ENCODE results near the gene COQ5. TPM values are rescaled to one million over a fixed set of nuclear protein-coding genes. Genes with fewer than 3 reads are reported as not detected.
A peak's percentile ranks its signal among the peaks of the same experiment; 100 is the strongest.

Gene COQ5
- total RNA-seq, 1 experiment from 2014 or later, result 35.1 TPM

DNA sequence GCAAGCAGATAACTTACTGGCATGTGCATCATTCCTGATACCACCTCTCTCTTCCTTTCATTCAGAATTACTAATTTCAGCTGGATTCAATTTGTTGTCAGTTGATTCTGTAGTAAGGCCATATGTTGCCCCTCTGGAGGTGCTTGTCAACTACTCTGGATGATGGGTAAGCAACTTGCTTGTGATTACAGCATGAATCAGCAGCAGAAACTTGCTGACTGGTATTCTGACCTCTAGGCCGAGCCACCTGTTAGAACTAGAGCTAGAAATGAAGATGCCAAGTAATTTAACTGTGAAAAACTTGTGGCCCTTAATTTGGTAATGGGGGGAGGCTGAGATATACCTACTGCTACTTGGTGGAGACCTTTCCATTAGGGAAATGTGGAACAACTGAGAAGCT is 10.3 kb upstream of the COQ5 start:
- peaks cover 35% of the 10 kb centered on the region for H3K36me3 Mint-ChIP-seq
- no peak overlapping the region for H3K4me3 Mint-ChIP-seq
- no peaks in the 10 kb centered on the region for H3K27me3 Mint-ChIP-seq (ENCODE audit: low read depth)
- H3K27ac Mint-ChIP-seq, result peak overlapping the region; percentile 65
- no peak for TF ChIP-seq MYBL2 (CRISPR knock-in tag; IDR thresholded peaks at IDR 0.05)
- TF ChIP-seq, protein P1, sequence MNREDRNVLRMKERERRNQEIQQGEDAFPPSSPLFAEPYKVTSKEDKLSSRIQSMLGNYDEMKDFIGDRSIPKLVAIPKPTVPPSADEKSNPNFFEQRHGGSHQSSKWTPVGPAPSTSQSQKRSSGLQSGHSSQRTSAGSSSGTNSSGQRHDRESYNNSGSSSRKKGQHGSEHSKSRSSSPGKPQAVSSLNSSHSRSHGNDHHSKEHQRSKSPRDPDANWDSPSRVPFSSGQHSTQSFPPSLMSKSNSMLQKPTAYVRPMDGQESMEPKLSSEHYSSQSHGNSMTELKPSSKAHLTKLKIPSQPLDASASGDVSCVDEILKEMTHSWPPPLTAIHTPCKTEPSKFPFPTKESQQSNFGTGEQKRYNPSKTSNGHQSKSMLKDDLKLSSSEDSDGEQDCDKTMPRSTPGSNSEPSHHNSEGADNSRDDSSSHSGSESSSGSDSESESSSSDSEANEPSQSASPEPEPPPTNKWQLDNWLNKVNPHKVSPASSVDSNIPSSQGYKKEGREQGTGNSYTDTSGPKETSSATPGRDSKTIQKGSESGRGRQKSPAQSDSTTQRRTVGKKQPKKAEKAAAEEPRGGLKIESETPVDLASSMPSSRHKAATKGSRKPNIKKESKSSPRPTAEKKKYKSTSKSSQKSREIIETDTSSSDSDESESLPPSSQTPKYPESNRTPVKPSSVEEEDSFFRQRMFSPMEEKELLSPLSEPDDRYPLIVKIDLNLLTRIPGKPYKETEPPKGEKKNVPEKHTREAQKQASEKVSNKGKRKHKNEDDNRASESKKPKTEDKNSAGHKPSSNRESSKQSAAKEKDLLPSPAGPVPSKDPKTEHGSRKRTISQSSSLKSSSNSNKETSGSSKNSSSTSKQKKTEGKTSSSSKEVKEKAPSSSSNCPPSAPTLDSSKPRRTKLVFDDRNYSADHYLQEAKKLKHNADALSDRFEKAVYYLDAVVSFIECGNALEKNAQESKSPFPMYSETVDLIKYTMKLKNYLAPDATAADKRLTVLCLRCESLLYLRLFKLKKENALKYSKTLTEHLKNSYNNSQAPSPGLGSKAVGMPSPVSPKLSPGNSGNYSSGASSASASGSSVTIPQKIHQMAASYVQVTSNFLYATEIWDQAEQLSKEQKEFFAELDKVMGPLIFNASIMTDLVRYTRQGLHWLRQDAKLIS (CRISPR knock-in tag; IDR thresholded peaks at IDR 0.05; ENCODE audit: borderline replicate concordance), result no peak
- TF ChIP-seq ZBTB21 (CRISPR knock-in tag; IDR thresholded peaks at IDR 0.05; ENCODE audit: borderline replicate concordance), result no peak
- TF ChIP-seq, protein P2, sequence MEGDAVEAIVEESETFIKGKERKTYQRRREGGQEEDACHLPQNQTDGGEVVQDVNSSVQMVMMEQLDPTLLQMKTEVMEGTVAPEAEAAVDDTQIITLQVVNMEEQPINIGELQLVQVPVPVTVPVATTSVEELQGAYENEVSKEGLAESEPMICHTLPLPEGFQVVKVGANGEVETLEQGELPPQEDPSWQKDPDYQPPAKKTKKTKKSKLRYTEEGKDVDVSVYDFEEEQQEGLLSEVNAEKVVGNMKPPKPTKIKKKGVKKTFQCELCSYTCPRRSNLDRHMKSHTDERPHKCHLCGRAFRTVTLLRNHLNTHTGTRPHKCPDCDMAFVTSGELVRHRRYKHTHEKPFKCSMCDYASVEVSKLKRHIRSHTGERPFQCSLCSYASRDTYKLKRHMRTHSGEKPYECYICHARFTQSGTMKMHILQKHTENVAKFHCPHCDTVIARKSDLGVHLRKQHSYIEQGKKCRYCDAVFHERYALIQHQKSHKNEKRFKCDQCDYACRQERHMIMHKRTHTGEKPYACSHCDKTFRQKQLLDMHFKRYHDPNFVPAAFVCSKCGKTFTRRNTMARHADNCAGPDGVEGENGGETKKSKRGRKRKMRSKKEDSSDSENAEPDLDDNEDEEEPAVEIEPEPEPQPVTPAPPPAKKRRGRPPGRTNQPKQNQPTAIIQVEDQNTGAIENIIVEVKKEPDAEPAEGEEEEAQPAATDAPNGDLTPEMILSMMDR (IDR thresholded peaks at IDR 0.05), result no peak
- TF ChIP-seq, protein P3, sequence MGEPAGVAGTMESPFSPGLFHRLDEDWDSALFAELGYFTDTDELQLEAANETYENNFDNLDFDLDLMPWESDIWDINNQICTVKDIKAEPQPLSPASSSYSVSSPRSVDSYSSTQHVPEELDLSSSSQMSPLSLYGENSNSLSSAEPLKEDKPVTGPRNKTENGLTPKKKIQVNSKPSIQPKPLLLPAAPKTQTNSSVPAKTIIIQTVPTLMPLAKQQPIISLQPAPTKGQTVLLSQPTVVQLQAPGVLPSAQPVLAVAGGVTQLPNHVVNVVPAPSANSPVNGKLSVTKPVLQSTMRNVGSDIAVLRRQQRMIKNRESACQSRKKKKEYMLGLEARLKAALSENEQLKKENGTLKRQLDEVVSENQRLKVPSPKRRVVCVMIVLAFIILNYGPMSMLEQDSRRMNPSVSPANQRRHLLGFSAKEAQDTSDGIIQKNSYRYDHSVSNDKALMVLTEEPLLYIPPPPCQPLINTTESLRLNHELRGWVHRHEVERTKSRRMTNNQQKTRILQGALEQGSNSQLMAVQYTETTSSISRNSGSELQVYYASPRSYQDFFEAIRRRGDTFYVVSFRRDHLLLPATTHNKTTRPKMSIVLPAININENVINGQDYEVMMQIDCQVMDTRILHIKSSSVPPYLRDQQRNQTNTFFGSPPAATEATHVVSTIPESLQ (CRISPR knock-in tag; IDR thresholded peaks at IDR 0.05), result no peak
- TF ChIP-seq, protein P4, sequence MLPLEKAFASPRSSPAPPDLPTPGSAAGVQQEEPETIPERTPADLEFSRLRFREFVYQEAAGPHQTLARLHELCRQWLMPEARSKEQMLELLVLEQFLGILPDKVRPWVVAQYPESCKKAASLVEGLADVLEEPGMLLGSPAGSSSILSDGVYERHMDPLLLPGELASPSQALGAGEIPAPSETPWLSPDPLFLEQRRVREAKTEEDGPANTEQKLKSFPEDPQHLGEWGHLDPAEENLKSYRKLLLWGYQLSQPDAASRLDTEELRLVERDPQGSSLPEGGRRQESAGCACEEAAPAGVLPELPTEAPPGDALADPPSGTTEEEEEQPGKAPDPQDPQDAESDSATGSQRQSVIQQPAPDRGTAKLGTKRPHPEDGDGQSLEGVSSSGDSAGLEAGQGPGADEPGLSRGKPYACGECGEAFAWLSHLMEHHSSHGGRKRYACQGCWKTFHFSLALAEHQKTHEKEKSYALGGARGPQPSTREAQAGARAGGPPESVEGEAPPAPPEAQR (CRISPR knock-in tag; IDR thresholded peaks at IDR 0.05), result no peak
- no peak for TF ChIP-seq ZNF416 (CRISPR knock-in tag; IDR thresholded peaks at IDR 0.05)
- TF ChIP-seq CREM (CRISPR knock-in tag; IDR thresholded peaks at IDR 0.05), result no peak
- TF ChIP-seq, protein P5, sequence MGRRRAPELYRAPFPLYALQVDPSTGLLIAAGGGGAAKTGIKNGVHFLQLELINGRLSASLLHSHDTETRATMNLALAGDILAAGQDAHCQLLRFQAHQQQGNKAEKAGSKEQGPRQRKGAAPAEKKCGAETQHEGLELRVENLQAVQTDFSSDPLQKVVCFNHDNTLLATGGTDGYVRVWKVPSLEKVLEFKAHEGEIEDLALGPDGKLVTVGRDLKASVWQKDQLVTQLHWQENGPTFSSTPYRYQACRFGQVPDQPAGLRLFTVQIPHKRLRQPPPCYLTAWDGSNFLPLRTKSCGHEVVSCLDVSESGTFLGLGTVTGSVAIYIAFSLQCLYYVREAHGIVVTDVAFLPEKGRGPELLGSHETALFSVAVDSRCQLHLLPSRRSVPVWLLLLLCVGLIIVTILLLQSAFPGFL (CRISPR knock-in tag; IDR thresholded peaks at IDR 0.05; ENCODE audit: borderline replicate concordance), result no peak
- TF ChIP-seq OVOL2 (CRISPR knock-in tag; IDR thresholded peaks at IDR 0.05; ENCODE audit: borderline replicate concordance), result no peak
- no peak for TF ChIP-seq MXD4 (CRISPR knock-in tag; IDR thresholded peaks at IDR 0.05; ENCODE audit: borderline replicate concordance)
- TF ChIP-seq TCF7 (CRISPR knock-in tag; IDR thresholded peaks at IDR 0.05; ENCODE audit: low read depth), result no peak
- TF ChIP-seq ZNF121 (CRISPR knock-in tag; IDR thresholded peaks at IDR 0.05), result no peak
- TF ChIP-seq ZNF232 (CRISPR knock-in tag; IDR thresholded peaks at IDR 0.05), result no peak
- ATAC-seq (no peak), DNase-seq (ENCODE audit: low spot score) (no peak)
- ChIA-PET POLR2A (interaction anchor here (0.6 to 0.9 kb wide), 2 partner anchors 11 to 294 kb away, joined by 3 to 6 read pairs; partner anchors contain the start of gene COQ5), CTCF (interaction anchor here (1.8 kb wide), 1 partner anchor 72 kb away, joined by 3 read pairs; no protein-coding TSS in a partner anchor)
- peaks cover 32% of the 10 kb centered on the region for H3K4me1 Mint-ChIP-seq
- H3K9me3 Mint-ChIP-seq, result no peaks in the 10 kb centered on the region
